Prostate gland (tissue), 2 donors: ENCODE data around the gene CSRNP3.

Source experiments
- POLR2A ChIP-seq: fragments of 450-650 bp; IDR thresholded peaks from one replicate; pipeline ENCODE4 v1.6.1; 2016; ENCODE audit warnings: antibody characterized with exemption, mild to moderate bottlenecking
- POLR2AphosphoS5 ChIP-seq: sonication (generic); formaldehyde crosslinking; IDR thresholded peaks from one replicate; pipeline ENCODE4 v1.6.1; 2017; ENCODE audit warnings: antibody characterized with exemption
- TF ChIP-seq, protein P1 (sequence below), 4 experiments: fragments of 200-600 bp in 2 of 4; fragments of 450-650 bp in 2 of 4; sonication (generic) in 2 of 4; IDR thresholded peaks; 1 replicate in 3 of 4; 2 replicates in 1 of 4; pipeline ENCODE4 v1.5.1; 2016 to 2019; ENCODE audit warnings: antibody characterized with exemption in 4 of 4, mild to moderate bottlenecking in 2 of 4, moderate library complexity in 2 of 4

DNA sequence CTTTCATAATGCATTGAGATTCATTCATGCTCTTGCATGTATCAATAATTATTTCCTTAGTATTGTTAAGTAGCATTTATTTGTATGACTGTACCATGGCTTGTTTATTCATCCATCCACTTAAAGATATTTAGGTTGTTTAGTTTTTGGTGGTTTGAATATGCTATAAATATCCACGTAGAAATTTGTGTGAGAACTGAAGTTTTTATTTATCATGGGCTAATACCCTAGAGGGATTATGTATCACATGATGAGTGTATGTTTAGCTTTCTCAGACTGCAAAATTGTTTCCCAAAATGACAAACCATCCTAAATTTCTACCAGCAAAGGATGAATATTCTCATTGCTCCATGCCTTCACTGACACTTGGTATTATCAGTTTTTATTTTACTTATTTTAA, 55.2 kb downstream of the CSRNP3 start:
- TF ChIP-seq, protein P1, sequence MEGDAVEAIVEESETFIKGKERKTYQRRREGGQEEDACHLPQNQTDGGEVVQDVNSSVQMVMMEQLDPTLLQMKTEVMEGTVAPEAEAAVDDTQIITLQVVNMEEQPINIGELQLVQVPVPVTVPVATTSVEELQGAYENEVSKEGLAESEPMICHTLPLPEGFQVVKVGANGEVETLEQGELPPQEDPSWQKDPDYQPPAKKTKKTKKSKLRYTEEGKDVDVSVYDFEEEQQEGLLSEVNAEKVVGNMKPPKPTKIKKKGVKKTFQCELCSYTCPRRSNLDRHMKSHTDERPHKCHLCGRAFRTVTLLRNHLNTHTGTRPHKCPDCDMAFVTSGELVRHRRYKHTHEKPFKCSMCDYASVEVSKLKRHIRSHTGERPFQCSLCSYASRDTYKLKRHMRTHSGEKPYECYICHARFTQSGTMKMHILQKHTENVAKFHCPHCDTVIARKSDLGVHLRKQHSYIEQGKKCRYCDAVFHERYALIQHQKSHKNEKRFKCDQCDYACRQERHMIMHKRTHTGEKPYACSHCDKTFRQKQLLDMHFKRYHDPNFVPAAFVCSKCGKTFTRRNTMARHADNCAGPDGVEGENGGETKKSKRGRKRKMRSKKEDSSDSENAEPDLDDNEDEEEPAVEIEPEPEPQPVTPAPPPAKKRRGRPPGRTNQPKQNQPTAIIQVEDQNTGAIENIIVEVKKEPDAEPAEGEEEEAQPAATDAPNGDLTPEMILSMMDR (IDR thresholded peaks at IDR 0.05): no peak
- no peak for TF ChIP-seq POLR2A
- TF ChIP-seq POLR2AphosphoS5: no peak
